COLO668 (cell line): ENCODE measurements around the gene VMP1.

Experiments
- DNase-seq: peaks from one replicate; lab custom pipeline; 2025; ENCODE audit not compliant: unreplicated experiment; lab: John Stamatoyannopoulos, UW

VMP1 gene

DNA sequence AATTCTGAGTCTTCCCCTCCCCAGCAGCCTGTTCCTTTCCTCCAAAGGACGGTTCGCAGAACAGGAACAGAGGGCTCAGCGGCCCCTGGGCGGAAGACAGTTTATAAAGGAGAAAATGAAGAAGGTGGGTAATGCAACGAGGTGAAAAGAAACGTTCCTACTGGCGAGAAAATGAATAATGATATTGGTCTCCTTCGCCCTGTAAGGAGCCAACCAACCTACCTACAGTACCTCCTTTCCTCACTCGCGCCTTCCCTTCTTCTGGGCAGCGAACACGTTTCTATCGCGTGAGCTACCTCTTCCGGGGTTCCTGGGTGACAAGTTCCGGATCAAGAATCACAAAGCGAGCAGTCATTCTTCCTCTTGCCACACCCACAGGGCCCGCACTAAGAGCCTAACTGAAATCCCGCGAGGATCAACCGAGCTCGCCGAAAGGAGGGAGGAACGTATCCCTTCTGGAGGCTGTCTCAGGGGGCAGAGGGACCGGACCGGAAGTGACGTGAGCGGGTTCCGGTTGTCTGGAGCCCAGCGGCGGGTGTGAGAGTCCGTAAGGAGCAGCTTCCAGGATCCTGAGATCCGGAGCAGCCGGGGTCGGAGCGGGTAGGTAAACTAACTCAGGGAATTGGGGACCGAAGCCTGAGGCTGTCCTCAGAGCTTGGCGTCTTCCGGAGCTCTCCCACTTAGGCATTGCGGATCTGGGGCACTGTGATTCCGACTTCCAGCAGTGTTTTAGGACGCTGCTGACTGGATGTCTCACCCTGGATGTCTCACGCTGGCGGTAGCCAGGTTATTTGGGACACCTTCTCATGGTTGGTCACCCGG is at the start of gene VMP1, which contains the start of gene PTRH2:
Gene VMP1 (plus strand): TSS at position 506 of the 822 bp plus-strand sequence. CDS start 23,793 bp downstream, outside the sequence.
Gene PTRH2 (minus strand): TSS at position 282 of the 822 bp plus-strand sequence. CDS start 9,452 bp downstream, outside the sequence.
- peak; percentile 95 for DNase-seq

DNA sequence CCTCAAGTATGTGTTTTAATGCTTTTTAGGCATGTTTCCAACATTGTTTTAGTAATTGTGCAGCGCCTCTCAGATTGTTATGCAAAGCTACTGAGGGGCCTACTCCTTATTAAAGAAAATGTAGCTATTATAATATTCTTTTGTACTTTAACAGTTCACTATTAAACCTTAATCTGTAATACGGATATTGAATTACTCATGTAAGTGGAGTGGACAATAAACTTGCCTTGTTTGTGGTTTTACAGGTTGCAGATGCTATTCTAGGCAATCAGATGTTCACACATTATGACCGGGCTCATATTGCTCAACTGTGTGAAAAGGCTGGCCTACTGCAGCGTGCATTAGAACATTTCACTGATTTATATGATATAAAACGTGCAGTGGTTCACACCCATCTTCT is 41.2 kb upstream of the VMP1 start:
- DNase-seq = peak; percentile 6

DNA sequence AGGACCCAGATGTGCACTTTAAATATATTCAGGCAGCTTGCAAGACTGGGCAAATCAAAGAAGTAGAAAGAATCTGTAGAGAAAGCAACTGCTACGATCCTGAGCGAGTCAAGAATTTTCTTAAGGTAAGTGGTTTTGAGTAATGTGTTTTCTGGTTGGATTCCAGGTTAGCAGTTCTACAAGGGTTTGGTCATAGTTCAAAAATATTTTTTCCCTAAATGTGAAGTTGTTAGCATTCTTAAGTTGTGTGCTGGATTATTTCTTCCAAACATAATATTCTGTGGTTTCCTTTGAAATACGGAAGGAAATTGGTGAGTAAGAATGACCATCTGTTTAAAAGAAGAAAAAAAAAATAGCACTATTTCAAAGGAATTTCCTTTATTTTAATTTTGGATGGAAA is 38.6 kb upstream of the VMP1 start:
- no peak for DNase-seq

DNA sequence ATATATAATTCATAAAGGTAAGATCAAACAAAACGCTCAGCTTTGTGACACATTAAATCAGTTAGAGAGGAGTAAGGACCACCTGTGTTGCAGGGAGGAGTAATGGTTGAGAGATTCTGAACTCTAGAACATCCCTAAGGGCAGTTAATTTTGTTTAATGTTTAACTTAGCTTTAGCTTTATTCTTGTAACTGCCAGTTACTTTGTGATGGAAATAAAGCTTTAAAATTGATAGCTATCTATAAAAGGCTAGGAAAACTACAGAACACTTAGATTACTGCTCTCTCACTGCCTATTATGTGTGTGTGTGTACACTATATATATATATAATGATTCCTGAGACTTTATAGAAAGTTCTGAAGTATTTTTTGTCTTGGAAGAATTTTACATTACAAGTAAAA is 38.0 kb upstream of the VMP1 start:
- DNase-seq = no peak

DNA sequence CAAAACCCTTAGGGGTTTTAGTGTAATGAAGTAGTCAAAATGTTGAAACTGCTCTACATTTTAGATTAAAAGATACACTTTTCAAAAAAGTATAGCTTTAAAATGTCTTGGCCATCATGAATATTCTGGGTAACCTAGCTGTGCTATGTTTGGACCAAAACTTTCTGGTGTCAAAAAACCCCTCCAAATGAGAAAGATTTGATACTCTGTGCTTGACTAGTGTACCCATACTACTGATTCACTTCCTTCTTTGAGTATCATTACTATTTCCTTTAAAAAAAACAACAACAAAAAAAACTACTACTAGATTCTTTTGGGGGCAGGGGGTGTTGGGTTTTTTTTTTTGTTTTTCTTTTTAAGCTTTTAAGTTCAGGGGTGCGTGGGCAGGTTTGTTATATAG is 37.5 kb upstream of the VMP1 start:
- DNase-seq = no peak

DNA sequence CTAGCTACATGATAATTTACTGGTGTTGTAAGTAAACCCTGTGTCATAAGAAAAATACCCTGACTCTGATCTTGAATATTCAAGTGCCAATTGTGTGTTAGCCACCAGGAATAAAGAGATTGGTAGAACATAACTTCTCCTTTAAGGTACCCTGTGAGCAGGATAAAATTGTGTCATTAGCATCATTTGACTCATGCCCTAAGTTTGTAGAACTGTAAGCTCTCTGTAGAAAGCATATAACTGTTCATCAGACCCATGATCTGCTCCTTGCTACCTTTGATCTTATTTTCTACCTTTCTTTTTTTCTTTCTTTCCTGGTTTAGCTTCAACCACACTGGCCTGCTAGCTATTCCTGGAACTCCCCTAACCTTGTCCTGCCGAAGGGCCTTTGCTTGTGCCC is 36.1 kb upstream of the VMP1 start:
- DNase-seq = no peak

DNA sequence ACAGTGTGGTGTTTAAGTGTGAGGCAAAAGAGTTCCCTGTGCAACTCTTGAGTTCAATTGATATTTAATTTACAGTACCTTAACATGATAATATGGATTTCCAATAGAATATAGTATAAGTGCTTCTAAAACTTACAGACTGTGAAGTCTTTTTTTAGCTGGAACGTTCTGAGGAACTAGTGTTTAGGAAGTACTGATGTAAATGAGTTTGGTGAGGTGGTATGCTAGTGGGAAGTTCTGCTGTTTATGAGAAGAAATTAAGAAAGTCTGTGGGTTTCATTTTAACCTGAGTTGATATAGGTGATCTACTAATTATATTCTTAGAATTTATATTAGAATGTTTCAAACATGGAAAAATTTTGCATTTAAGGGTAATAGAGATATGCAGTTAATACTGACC is 32.2 kb upstream of the VMP1 start:
- DNase-seq = no peak

DNA sequence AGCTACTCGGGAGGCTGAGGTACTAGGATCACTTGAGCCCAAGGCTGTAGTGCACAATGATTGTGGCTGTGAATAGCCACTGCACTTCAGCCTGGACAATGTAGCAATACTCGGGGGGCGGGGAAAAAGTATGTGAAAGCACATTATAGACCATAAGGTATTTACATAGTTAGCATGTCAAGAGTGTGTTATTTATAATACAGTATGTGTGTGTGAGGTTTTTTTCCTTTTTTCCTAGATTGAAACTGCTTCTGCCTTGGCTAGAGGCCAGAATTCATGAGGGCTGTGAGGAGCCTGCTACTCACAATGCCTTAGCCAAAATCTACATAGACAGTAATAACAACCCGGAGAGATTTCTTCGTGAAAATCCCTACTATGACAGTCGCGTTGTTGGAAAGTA is 30.7 kb upstream of the VMP1 start:
- DNase-seq = no peak

DNA sequence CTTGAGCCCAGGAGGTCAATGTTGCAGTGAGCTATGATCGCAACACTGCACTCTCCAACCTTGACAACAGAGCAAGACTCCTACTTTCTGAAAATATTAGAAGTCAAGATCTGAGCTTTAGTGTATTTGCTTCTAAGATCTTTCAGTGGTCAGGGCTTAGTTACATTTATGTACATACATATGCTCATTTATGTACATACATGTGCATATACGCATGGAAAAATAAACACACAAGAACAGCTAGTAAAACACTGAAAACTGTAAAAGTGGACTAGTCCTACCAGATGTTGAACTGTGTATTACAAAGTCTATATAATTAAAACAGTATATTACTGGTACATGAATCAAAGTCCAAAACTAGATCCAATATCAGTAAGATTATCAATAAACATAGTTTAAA is 28.5 kb upstream of the VMP1 start:
- no peak for DNase-seq

DNA sequence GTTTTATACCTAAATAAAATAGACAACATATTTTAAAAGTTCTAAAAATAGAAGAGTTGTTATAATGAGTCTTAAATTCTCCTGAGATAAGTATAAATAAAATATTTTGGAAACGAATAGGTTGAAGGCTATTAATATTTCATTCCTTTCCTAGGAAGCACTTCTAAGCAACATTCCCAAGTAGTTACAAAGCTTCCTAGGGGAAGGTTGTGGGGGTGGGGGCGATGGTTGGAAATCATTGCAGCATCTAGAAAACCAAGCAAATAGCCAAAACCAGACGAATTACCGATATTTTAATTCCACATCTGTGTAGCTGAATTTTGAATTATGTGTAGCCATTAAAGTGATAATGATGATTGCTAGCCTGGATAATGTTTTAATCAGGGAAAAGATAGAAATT is 27.1 kb upstream of the VMP1 start:
- no peak for DNase-seq

DNA sequence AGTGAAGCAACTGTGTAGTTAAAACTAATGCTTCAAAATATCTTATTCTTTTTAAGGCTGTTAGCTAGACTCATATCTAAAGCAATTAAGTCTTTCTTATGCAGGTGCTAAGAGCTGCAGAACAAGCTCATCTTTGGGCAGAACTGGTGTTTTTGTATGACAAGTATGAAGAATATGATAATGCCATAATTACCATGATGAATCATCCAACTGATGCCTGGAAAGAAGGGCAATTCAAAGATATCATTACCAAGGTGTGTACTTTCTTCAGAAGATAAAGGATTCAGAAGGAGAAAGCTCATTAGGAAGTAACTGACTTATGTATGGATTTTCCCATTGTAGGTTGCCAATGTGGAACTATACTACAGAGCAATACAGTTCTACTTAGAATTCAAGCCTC is 24.2 kb upstream of the VMP1 start:
- no peak for DNase-seq

DNA sequence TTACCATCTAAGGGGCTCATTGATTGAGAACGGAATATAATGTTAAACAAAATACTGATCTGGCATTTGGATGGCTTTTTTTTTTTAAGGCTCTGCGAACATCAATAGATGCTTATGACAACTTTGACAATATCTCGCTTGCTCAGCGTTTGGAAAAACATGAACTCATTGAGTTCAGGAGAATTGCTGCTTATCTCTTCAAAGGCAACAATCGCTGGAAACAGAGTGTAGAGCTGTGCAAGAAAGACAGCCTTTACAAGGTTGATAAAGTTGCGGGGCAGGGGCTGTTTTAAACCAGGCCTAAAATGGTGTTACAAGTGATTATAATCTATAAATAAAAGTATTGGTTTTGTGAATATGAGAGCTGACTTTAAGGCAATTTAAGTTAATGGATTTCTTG is 22.5 kb upstream of the VMP1 start:
- no peak for DNase-seq

DNA sequence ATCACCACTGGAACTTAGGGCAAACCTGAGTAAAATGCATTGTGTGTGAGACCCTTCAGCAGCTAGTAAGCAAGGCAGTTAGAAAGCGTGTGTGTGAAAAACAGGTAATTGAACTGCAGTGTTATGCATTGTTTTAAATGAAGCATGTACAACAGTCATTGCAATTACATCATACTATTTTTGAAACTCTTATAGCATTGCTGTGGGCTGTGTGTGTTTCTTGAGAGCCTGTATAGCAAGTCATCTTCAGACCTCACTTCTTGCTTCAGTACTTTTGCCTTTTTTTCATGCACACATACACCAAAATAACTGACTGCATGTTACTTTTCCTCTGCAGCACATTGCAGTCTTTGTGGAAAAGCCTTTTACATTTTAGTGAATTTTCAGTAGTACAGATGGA is 19.4 kb upstream of the VMP1 start:
- no peak for DNase-seq

DNA sequence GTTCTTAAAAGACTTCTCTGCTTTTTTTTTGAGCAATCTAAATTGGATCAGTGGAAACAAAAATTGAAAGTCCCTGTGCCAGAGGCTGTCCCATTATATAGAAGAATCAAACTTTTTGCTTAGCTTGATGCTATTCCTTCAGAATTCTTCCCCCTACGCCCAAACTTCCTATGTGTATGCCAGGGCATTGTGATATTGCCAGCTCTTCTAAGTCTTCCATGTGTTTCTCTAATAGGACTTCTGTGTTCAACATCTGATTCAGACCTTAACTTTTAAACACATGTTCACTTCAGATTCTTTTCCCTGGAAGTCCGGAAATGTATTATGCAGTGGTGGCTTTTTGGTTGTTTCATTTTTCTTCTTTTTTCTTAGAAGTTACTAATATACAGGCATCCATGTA is 19.0 kb upstream of the VMP1 start:
- no peak for DNase-seq

DNA sequence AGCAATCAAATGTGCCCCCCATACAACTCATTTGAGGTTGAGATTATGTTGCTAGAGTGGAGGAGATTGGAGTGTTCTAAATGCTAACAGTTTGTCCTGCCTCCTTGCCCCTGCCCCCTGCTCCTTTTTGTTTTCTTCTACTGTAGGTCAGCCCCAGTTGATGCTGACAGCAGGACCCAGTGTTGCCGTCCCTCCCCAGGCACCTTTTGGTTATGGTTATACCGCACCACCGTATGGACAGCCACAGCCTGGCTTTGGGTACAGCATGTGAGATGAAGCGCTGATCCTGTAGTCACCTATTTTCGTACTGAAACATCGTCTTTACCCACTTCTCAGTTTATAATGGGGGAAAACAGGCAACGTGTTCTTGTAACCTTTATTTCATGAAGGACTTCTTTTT is 13.9 kb upstream of the VMP1 start:
- DNase-seq = no peak

DNA sequence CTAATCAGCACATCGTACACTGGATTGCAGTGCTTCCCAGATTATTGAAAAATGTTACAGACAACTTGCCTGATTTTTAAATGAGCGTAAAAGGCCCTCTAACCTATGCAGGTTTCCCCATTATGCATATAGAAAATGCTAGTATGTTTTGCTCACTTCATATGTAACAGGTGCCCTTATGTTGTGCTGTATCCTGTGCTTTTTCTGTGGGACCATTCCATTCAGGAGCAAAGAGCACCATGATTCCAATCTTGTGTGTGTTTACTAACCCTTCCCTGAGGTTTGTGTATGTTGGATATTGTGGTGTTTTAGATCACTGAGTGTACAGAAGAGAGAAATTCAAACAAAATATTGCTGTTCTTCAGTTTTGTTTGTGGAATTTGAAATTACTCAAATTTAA is 13.1 kb upstream of the VMP1 start:
- no peak for DNase-seq

DNA sequence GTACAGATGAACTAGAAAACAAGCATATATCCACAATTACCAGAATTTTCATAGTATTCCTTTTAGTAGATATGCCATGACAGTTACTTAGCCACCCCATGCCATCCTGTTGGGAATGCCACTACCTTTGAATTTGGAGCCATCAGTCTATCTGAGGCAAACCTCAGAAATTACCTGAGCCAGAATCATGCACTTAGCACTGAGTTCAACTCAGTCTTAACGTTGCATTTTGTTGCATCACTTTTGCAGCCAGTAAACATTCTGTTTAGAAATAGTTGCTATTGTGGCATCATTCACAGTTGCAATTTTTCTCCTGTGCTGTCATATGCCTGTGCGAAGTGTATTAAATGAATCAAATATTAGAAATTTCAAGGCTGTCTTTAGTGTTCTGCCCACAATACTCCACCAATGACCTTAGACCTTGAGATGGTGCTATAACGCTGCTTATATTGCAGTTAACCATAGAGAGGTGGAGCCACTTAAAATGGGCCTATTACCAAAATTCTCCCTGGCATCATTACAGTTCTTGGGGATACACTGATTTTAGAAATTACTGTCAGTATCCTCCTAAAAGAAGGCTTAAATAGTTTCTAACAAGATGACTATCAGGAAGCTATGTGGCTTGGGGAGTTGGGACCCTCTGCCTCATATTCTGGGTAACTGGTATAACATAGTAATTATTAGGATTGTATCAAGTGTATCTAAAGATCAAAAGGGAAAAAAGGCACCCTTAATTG is 11.3 kb upstream of the VMP1 start:
- no peak for DNase-seq

DNA sequence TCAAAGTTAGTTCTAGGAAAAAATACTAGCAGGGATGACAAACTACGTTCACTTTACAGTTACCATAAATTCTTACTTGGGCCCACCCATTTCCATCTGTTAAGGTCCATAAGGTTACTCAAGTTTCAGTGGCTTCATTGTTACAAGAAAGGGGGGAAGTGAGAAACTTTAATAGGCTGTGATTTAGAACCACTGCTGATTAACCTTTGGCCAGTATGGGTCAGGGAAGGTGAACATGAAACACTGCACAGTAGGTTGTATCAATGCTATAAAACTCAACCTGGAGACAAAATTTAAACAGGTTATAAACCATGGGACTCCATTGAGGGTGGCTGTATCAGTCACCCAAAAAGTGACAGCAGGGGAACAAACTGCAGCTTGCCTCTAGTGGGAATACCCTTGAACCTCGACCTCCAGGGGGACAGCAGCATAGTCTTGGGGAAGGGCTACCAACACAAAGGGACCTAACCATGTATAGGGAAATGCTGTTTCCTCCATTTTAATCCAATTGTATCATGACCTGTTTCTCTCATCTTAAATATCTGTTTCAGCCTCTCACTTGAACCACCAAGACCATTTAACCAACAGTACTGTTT is 10.7 kb upstream of the VMP1 start:
- no peak for DNase-seq

DNA sequence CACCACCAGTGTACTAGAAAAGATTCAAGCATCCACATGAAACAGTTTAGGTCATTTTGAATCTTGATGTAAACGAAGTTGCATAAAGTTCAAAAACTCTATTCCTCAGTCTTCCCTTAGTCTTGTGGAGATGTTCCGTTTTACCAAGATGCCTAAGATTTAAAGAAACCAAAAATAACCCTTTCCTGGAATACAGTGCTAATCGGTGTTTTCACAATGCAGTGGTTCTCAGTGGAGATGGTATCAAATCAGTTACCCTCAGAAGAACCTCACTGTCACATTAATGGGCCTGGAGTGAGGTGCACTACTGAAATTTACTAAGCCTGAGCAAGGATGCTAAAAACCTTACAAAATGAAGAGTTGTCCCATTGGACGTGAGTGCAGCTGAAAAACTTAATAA is 9.3 kb upstream of the VMP1 start:
- DNase-seq = no peak

DNA sequence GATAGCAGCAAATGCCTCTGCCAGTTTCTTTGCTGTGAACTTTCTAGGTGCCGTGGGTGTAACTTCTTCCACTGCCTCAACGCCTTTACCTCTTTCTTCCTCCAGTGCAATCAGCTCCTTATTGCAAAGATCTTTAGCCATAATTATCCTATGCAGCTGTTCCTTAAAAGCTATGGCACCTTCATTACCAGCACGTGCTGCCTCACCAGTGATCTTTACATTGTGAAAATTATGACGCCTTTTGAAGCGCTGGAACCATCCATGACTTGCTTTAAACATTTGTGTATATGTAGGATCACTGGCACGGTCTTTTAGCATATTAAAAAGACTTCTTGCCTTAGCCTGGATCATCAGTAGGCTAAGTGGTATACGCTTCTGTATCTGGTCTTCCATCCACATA is 8.2 kb upstream of the VMP1 start:
- no peak for DNase-seq

DNA sequence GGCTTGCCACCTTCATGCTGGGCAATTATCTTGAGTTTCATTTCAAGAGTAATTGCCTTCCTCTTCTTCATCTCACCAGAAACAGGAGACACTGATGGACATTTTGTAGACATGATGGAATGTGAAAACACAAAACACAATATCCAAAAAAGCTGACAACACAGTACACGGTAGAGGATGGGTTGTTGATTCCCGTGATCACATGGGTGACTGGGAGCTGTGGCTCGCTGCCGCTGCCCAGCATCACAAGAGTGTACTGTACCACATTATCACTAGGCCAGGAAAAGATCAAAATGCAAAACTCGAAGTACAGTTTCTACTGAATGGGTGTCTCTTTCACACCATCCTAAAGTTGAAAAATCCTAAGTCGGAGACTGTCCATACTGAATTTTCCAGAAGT is 7.7 kb upstream of the VMP1 start:
- no peak for DNase-seq

DNA sequence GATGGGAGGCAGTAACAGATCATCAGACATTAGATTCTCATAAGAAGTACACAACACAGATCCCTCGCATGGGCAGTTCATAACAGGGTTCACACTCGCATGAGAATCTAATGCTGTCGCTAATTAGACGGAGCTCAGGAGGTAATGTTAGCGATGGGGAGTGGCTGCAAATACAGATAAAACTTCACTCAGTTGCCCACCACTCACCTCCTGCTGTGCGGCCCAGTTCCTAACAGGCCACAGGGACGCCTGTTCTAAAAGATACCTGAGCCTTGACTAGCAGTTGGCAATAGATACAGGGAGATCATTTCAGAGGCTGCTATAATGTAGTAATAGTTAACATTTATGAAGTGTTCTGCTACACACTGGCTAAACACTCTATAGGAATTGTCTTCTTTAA is 5.2 kb upstream of the VMP1 start:
- no peak for DNase-seq
